Renal cortical epithelial cell (primary cell): ENCODE data around the gene OR10X1. TPM values are rescaled to one million over a fixed set of nuclear protein-coding genes. Genes with fewer than 3 reads are reported as not detected.

Experiments used
- DNase-seq: peaks from one replicate; pipeline ENCODE4 v3.0.0-alpha.2; 2011; ENCODE audit warnings: low read depth
- total RNA-seq: library from RNA; depleted of rRNA; stranded (reverse); fragments of >200 nt; gene quantifications from 2 replicates; pipeline ENCODE4 v1.2.3, GENCODE V29; 2014

The OR10X1 gene
- total RNA-seq, result not detected in 2 replicates

DNA sequence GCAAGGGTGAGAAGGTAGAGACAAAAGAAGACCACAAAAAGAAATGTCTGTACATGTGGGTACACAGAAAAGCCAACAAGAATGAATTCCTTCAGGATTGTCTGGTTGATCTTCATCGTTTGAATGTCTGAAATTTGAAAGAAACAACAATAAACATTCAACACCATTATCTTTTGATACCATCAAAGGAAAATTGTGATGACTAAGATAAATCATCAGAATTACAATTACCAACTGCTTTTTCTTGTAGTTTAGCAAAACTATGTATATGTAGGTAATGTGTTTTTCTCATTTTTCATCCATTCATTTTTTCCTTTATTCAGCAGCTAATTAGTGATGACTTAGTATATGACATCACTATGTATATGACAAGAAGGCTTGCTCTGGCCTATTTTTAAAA lies at the start of gene OR10X1:
Gene OR10X1, minus strand, starts transcription at position 167 of the 400 bp plus-strand sequence. Its CDS starts 0 bp downstream, at position 167.
- no peak for DNase-seq

DNA sequence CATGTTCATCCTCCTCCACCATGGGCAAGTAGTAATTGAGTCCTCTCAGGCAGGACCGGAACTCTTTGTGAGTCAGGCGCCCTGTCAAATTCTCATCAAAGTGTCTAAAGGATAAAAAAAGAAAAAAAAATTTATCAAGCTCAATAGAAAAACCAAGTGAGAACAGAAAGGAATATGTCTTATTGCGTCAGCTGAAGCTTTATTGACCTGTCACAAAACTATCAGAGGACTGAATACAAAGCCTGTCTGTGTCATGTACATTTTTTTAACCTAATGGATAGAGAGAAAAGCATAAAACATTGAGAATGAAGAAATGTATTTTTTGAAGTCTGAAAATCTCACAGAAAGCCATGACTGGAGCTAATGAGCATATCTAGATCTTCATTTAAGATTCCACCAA lies 34.1 kb upstream of the OR10X1 start:
- DNase-seq, result no peak

GRCh38 chr1:158611916-158612315 lies 32.2 kb upstream of the OR10X1 start:
- DNase-seq, result no peak

GRCh38 chr1:158607296-158607695 lies 27.6 kb upstream of the OR10X1 start:
- no peak for DNase-seq

GRCh38 chr1:158604968-158605367 lies 25.3 kb upstream of the OR10X1 start, which contains the start of gene OR10Z1:
Gene OR10Z1, plus strand, starts transcription at chr1:158605268. Its CDS starts 1,171 bp downstream, at chr1:158606439.
- no peak for DNase-seq

GRCh38 chr1:158600735-158601134 lies 21.0 kb upstream of the OR10X1 start:
- no peak for DNase-seq

DNA sequence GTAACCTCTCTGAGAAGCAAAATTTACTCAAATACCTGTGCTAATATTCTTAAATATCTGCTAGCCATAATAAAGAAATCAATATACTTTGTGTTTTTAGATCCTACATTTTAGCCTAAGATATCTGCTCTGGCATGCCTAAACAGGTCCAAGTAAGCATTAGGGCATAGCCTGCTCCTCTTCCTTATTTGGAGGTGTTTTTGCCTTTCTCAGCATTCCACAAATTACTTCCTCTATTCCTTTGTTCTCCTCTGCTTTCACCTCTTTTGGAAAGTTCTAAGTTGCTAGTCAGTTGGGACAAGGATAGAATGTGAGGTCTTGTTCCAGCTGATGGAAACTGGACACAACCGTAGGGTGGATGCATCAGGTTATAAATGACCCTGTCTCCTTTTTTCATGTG lies 7.2 kb upstream of the OR10X1 start:
- DNase-seq, result no peak

GRCh38 chr1:158583962-158584361 lies 4.3 kb upstream of the OR10X1 start:
- no peak for DNase-seq

DNA sequence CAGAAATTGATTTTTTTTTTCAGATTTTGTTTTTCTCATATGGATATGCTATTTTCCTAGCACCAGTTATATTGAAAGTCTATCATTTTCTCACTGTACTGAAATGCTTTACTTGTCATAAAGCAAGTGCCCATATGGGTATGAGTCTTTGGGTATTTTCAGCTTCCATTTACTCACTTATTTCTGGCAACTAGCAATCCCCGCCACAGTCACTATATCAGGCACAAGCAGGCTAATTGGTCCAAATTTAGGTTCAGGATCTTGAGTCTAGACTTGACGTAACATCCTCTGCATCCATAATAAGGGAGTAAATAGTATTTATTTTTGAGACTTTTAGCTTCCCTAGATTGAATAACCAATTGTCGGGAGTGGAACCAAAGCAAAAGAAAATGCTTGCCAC lies 2.1 kb downstream of the OR10X1 start:
- no peak for DNase-seq

- DNase-seq, result no peak
Observed at GRCh38 chr1:158572226-158572625, 7.5 kb downstream of the OR10X1 start.

- no peak for DNase-seq
Observed at GRCh38 chr1:158570480-158570879, 9.2 kb downstream of the OR10X1 start, which contains the start of gene OR6P1. Gene OR6P1, minus strand, starts transcription at chr1:158570580. Its CDS starts 6,976 bp downstream, at chr1:158563604.

- DNase-seq, result no peak
Observed at GRCh38 chr1:158564608-158565007, 15.1 kb downstream of the OR10X1 start.

- DNase-seq, result no peak
Observed at GRCh38 chr1:158563853-158564252, 15.8 kb downstream of the OR10X1 start.

- DNase-seq, result no peak
Observed at GRCh38 chr1:158559696-158560095, 20.0 kb downstream of the OR10X1 start.

- DNase-seq, result no peak
Observed at GRCh38 chr1:158554352-158554751, 25.3 kb downstream of the OR10X1 start, which contains the start of gene OR6Y1. Gene OR6Y1, minus strand, starts transcription at chr1:158554405. Its CDS starts 6,300 bp downstream, at chr1:158548105.

DNA sequence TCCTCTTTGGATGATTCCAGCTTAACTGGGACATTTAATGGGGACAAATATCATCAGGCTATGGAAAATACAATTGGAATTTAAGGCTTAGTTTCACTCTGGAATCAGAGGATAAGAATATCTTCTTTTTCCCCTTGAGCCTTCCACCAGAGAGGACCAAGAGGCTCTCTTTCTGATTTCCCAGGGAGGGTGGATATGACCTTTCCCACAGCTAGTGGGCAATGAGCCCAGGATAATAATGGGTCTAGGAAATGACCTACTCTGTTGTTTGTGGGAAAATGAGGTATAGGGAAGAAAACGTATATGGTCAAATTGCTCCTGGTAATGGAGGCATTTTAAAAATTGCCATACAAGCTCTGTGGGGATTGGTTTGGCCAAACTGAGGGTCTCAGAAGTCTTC lies 27.4 kb downstream of the OR10X1 start:
- DNase-seq, result no peak

DNA sequence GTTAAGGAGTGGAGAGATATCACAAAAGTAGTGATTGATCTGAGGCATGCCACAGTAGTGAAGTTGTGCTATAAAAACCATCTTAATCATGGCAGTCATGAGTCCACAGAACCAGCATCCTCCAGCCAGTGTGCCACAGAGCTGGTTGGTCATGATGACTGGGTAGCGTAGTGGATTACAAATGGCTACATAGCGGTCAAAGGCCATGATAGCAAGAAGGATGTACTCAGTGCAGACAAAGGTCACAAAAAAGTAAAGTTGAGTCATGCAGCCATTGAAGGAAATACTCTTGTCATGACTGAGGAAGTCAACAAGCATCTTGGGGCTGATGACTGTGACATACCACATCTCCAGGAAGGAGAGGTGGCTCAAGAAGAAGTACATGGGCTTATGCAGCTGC lies 32.2 kb downstream of the OR10X1 start:
- no peak for DNase-seq

DNA sequence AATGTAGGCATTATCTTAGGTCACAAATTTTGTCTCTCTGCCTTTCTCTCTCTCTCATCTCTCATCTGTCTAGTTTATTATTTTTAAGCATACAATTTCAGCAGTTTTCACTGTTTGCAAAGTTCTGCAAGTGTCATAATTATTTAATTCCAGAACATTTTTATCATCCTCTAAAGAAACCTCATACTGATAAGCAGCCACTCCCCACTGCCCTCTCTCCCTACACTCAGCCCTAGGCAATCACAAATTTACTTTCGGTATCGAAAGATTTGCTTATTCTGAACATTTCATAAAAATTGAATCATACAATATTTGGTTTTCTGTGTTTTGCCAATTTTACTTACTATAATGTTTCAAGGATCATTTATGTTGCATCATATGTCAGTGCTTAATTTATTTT lies 42.1 kb downstream of the OR10X1 start:
- no peak for DNase-seq

DNA sequence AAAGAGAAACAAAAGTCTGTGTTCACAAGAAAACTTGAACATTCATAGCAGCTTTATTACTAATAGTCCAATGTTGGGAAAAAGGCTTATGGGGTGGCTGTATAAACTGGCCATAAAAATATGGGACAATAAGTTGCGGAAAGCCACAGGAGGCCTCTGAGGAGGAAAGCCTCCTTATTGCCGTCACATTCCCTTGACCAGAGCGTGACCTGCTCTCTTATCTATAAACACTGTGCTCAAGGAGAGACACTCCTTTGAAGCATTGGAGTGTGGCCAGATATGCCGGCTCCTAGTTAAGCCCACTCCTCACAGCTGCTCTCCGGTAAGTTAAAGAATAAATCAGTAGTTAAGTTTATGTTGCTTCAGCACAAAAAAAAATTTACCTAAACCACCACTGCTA lies 45.2 kb downstream of the OR10X1 start:
- no peak for DNase-seq

Other genes with a start within 250 kb of the OR10X1 start
- not detected in 2 replicates for gene CD1B, start 248.4 kb downstream of the OR10X1 start, total RNA-seq
- not detected in 2 replicates for gene CD1E, start 226.0 kb downstream of the OR10X1 start, total RNA-seq
- not detected in 2 replicates for gene OR10T2, start 180.4 kb downstream of the OR10X1 start, total RNA-seq
- gene OR10K2, start 153.7 kb downstream of the OR10X1 start, total RNA-seq, result not detected in 2 replicates
- not detected in 2 replicates for gene OR10K1, start 118.1 kb downstream of the OR10X1 start, total RNA-seq
- not detected in 2 replicates for gene OR10R2, start 107.7 kb downstream of the OR10X1 start, total RNA-seq
- gene OR6Y1, start 25.5 kb downstream of the OR10X1 start, total RNA-seq, result not detected in 2 replicates
- not detected in 2 replicates for gene OR6P1, start 9.3 kb downstream of the OR10X1 start, total RNA-seq
- gene OR10Z1, start 25.4 kb upstream of the OR10X1 start, total RNA-seq, result not detected in 2 replicates
- gene SPTA1, start 106.8 kb upstream of the OR10X1 start, total RNA-seq, result under 0.01 TPM in 1 of 2 replicates, not detected in the other
- not detected in 2 replicates for gene OR6K2, start 120.8 kb upstream of the OR10X1 start, total RNA-seq
- not detected in 2 replicates for gene OR6K3, start 140.8 kb upstream of the OR10X1 start, total RNA-seq
- gene OR6K6, start 174.8 kb upstream of the OR10X1 start, total RNA-seq, result not detected in 2 replicates
- gene OR6N1, start 192.3 kb upstream of the OR10X1 start, total RNA-seq, result not detected in 2 replicates
- not detected in 2 replicates for gene OR6N2, start 201.3 kb upstream of the OR10X1 start, total RNA-seq